Neutrophil (primary cell): Measurements from ENCODE around the gene AGT.
"Not testable (repeated sequence)": the region's sequence is repeated elsewhere in the genome, so short reads cannot be mapped to it uniquely, and the experiment has no call there.

Experiments used
- H3K27ac ChIP-seq: fragments of 200-600 bp; sonication (generic); 2 replicates; pipeline ENCODE4 v1.5.1; 2016; ENCODE audit warnings: mild to moderate bottlenecking, moderate library complexity
- H3K27me3 ChIP-seq: fragments of 200-600 bp; sonication (generic); 2 replicates; pipeline ENCODE4 v1.6.0; 2016; ENCODE audit warnings: mild to moderate bottlenecking
- H3K36me3 ChIP-seq: fragments of 200-600 bp; sonication (generic); 2 replicates; pipeline ENCODE4 v1.5.1; 2017
- H3K4me1 ChIP-seq, 2 experiments: fragments of 200-600 bp in 1 of 2; sonication (generic) in 1 of 2; 1 replicate in 1 of 2; 2 replicates in 1 of 2; pipeline versions ENCODE4 v1.5.1 to v1.6.1; 2013 to 2016; ENCODE audit warnings: low read depth in 1 of 2, low read length in 1 of 2, mild to moderate bottlenecking in 1 of 2, moderate library complexity in 1 of 2; ENCODE audit not compliant: control insufficient read depth in 1 of 2, insufficient read depth in 1 of 2
- H3K4me3 ChIP-seq, 2 experiments: fragments of 200-600 bp in 1 of 2; sonication (generic) in 1 of 2; 1 replicate in 1 of 2; 2 replicates in 1 of 2; pipeline ENCODE4 v1.5.1; 2013 to 2016; ENCODE audit warnings: low read depth in 1 of 2, low read length in 1 of 2, mild to moderate bottlenecking in 1 of 2, moderate library complexity in 1 of 2
- H3K9me3 ChIP-seq: fragments of 200-600 bp; sonication (generic); 2 replicates; pipeline ENCODE4 v1.5.1; 2016
- CTCF ChIP-seq: fragments of 200-600 bp; sonication (generic); IDR thresholded peaks from 2 replicates; pipeline ENCODE4 v1.5.1; 2016; ENCODE audit warnings: antibody characterized with exemption

The AGT gene

GRCh38 chr1:230725256-230726012 is 11.5 kb upstream of the AGT start:
- H3K27me3 ChIP-seq: no peaks in the 10 kb centered on the region

GRCh38 chr1:230721849-230722522 is 8.1 kb upstream of the AGT start:
- not testable (repeated sequence) for H3K4me3 ChIP-seq

More at GRCh38 chr1:230725256-230726012, 11.5 kb upstream of the AGT start:
- Histone ChIP-seq H3K27ac (no peak overlapping the region), H3K4me1 (peaks cover 0 to 17% of the 10 kb centered on the region in 2 experiments), H3K36me3 (no peaks in the 10 kb centered on the region), H3K4me3 (no peak overlapping the region), H3K9me3 (no peaks in the 10 kb centered on the region)
- TF ChIP-seq CTCF: no peak

GRCh38 chr1:230717251-230717650 is 3.3 kb upstream of the AGT start:
- no peak for TF ChIP-seq CTCF
- H3K9me3 ChIP-seq: no peaks in the 10 kb centered on the region

More at GRCh38 chr1:230721849-230722522, 8.1 kb upstream of the AGT start:
- not testable (repeated sequence) for H3K27ac ChIP-seq, H3K36me3 ChIP-seq, H3K9me3 ChIP-seq, H3K27me3 ChIP-seq, H3K4me1 ChIP-seq

GRCh38 chr1:230716453-230716852 is 2.5 kb upstream of the AGT start:
- H3K27me3 ChIP-seq: peaks cover 14% of the 10 kb centered on the region
- H3K27ac ChIP-seq, H3K9me3 ChIP-seq, H3K36me3 ChIP-seq, H3K4me3 ChIP-seq, H3K4me1 ChIP-seq: not testable (repeated sequence)

More at GRCh38 chr1:230717251-230717650, 3.3 kb upstream of the AGT start:
- Histone ChIP-seq H3K36me3 (no peaks in the 10 kb centered on the region), H3K4me3 (no peak overlapping the region), H3K27ac (no peak overlapping the region), H3K27me3 (peaks cover 14% of the 10 kb centered on the region), H3K4me1 (no peaks in the 10 kb centered on the region)

GRCh38 chr1:230715510-230715909 is 1.6 kb upstream of the AGT start:
- Histone ChIP-seq H3K36me3 (no peaks in the 10 kb centered on the region), H3K4me1 (no peaks in the 10 kb centered on the region), H3K27ac (no peak overlapping the region), H3K4me3 (no peak overlapping the region), H3K27me3 (peaks cover 14% of the 10 kb centered on the region), H3K9me3 (no peaks in the 10 kb centered on the region)
- no peak for TF ChIP-seq CTCF

- Histone ChIP-seq H3K27ac (no peak overlapping the region), H3K27me3 (peaks cover 14% of the 10 kb centered on the region), H3K9me3 (no peaks in the 10 kb centered on the region), H3K4me3 (no peak overlapping the region), H3K36me3 (no peaks in the 10 kb centered on the region), H3K4me1 (no peaks in the 10 kb centered on the region)
- no peak for TF ChIP-seq CTCF
These were observed 391 bp downstream of the AGT start for GRCh38 chr1:230713547-230713914.
